HEK293T (cell line): Measurements from ENCODE around the gene HHEX.

Experiments used
- CTCF ChIA-PET: fragments of 350-600 bp; formaldehyde crosslinking; extraction: SDS; loops from one replicate; lab custom pipeline; 2021; ENCODE audit warnings: antibody characterized with exemption, inconsistent platforms; lab: Yijun Ruan, JAX
- POLR2A ChIA-PET: fragments of 350-600 bp; formaldehyde crosslinking; extraction: SDS; loops from one replicate; lab custom pipeline; 2020; ENCODE audit warnings: antibody characterized with exemption, inconsistent platforms; lab: Yijun Ruan, JAX
- DNase-seq: peaks from one replicate; pipeline ENCODE4 v3.0.0; 2012; ENCODE audit warnings: mixed read lengths; ENCODE audit errors: extremely low spot score
- ARNT ChIP-seq: fragments of 450-650 bp; IDR thresholded peaks from 2 replicates; pipeline ENCODE4 v1.6.1; 2017; ENCODE audit warnings: mild to moderate bottlenecking
- BHLHE40 ChIP-seq: fragments of 450-650 bp; IDR thresholded peaks from 2 replicates; pipeline ENCODE4 v1.6.1; 2016; ENCODE audit warnings: mild to moderate bottlenecking, moderate library complexity, borderline replicate concordance
- CTBP1 ChIP-seq: fragments of 450-650 bp; IDR thresholded peaks from 2 replicates; pipeline ENCODE4 v1.6.1; 2016; ENCODE audit warnings: borderline replicate concordance
- ELF4 ChIP-seq: fragments of 450-650 bp; IDR thresholded peaks from 2 replicates; pipeline ENCODE4 v1.6.1; 2017; ENCODE audit warnings: antibody characterized with exemption
- FOXA1 ChIP-seq: fragments of 450-650 bp; IDR thresholded peaks from 2 replicates; pipeline ENCODE4 v1.6.1; 2016; ENCODE audit warnings: mild to moderate bottlenecking
- FOXK2 ChIP-seq: fragments of 450-650 bp; IDR thresholded peaks from 2 replicates; pipeline ENCODE4 v1.6.1; 2016; ENCODE audit warnings: mild to moderate bottlenecking
- FOXM1 ChIP-seq: fragments of 450-650 bp; IDR thresholded peaks from 2 replicates; pipeline ENCODE4 v1.6.1; 2017; ENCODE audit warnings: mild to moderate bottlenecking, borderline replicate concordance
- HDGF ChIP-seq: fragments of 450-650 bp; IDR thresholded peaks from 2 replicates; pipeline ENCODE4 v1.6.1; 2017; ENCODE audit warnings: antibody characterized with exemption, borderline replicate concordance
- L3MBTL2 ChIP-seq: fragments of 450-650 bp; conservative IDR thresholded peaks from 2 replicates; pipeline ENCODE4 v1.6.1; 2016; ENCODE audit warnings: mild to moderate bottlenecking
- LEF1 ChIP-seq: fragments of 450-650 bp; IDR thresholded peaks from 2 replicates; pipeline ENCODE4 v1.6.1; 2017; ENCODE audit warnings: mild to moderate bottlenecking, borderline replicate concordance
- NFRKB ChIP-seq: fragments of 450-650 bp; IDR thresholded peaks from 2 replicates; pipeline ENCODE4 v1.6.1; 2016; ENCODE audit warnings: mild to moderate bottlenecking, moderate library complexity
- PKNOX1 ChIP-seq: fragments of 450-650 bp; IDR thresholded peaks from 2 replicates; pipeline ENCODE4 v1.6.1; 2016
- SP1 ChIP-seq: fragments of 450-650 bp; IDR thresholded peaks from 2 replicates; pipeline ENCODE4 v1.6.1; 2017
- SUZ12 ChIP-seq: fragments of 450-650 bp; IDR thresholded peaks from 2 replicates; pipeline ENCODE4 v1.6.1; 2016; ENCODE audit warnings: mild to moderate bottlenecking
- TARDBP ChIP-seq: fragments of 450-650 bp; IDR thresholded peaks from 2 replicates; pipeline ENCODE4 v1.6.1; 2016
- ZNF384 ChIP-seq: fragments of 450-650 bp; IDR thresholded peaks from 2 replicates; pipeline ENCODE4 v1.6.1; 2016

HHEX gene

GRCh38 chr10:92695679-92696605, 6.2 kb downstream of the HHEX start:
- ChIA-PET CTCF (no interaction called here), POLR2A (interaction anchor here (0.6 kb wide), 1 partner anchor 8 kb away, joined by 3 read pairs; no protein-coding TSS in a partner anchor)
- DNase-seq = no peak
- TF ChIP-seq SP1 (no peak), ARNT (no peak), BHLHE40 (no peak), L3MBTL2 (no peak), FOXM1 (no peak), ZNF384 (no peak), FOXK2 (no peak), SUZ12 (no peak), TARDBP (no peak), ELF4 (no peak), PKNOX1 (no peak), NFRKB (no peak), LEF1 (no peak), CTBP1 (no peak)

GRCh38 chr10:92696606-92697383, 7.0 kb downstream of the HHEX start:
- ChIA-PET POLR2A (interaction anchor here (0.6 kb wide), 1 partner anchor 9 kb away, joined by 3 read pairs; no protein-coding TSS in a partner anchor), CTCF (no interaction called here)
- no peak for DNase-seq
- TF ChIP-seq FOXM1 (no peak), BHLHE40 (no peak), HDGF (no peak), FOXK2 (no peak), ELF4 (no peak), PKNOX1 (no peak), ARNT (no peak), SP1 (no peak), CTBP1 (no peak), L3MBTL2 (no peak), LEF1 (no peak), TARDBP (no peak), SUZ12 (no peak), ZNF384 (no peak), FOXA1 (no peak), NFRKB (no peak)

GRCh38 chr10:92697663-92698511, 8.1 kb downstream of the HHEX start:
- CTCF ChIA-PET = no interaction called here
- POLR2A ChIA-PET = interaction anchor here (0.7 kb wide), 1 partner anchor 8 kb away, joined by 3 read pairs; the partner anchor contains the start of gene HHEX
- no peak for DNase-seq
- TF ChIP-seq TARDBP (no peak), ZNF384 (no peak), SP1 (no peak), ELF4 (no peak), SUZ12 (no peak), BHLHE40 (no peak), FOXA1 (no peak), FOXK2 (no peak), HDGF (no peak), PKNOX1 (no peak), CTBP1 (no peak), ARNT (no peak), L3MBTL2 (no peak), FOXM1 (no peak), LEF1 (no peak)

GRCh38 chr10:92699193-92699517, 9.4 kb downstream of the HHEX start:
- DNase-seq = no peak
- TF ChIP-seq LEF1 (no peak), FOXK2 (no peak), L3MBTL2 (no peak), SP1 (no peak), FOXM1 (no peak), CTBP1 (no peak), NFRKB (no peak), TARDBP (no peak), ARNT (no peak), HDGF (no peak), FOXA1 (no peak), SUZ12 (no peak), ELF4 (no peak), PKNOX1 (no peak)
- CTCF ChIA-PET = interaction anchor here (0.7 kb wide), 1 partner anchor 241 kb away, joined by 7 read pairs; no protein-coding TSS in a partner anchor
- POLR2A ChIA-PET = interaction anchor here (1.0 to 1.9 kb wide), 3 partner anchors 9 to 48 kb away, joined by 3 to 20 read pairs (median 3); partner anchors contain the start of gene HHEX
